ENCODE results near the gene DCP1B.

DNA sequence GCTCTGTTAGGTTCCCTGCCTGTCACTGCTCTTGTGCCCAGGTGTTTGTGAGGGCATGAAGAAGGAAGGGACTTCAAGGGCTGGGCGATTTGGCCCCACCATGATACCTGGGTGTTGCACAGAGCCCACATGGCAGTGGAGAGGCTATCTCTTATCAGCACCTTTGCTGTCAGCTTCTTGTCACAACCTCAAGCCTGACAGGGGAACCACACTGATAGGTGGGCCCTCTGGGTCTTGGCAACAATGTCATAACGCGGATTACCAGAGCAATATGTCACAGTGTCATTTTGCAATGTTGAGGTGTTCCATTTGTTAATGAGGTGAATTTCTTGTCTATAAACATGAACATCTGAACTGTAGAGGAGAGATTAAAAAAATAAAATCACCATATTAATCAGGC lies 25.6 kb upstream of the DCP1B start:
- no peak for TF ChIP-seq EZH2 (IDR thresholded peaks at IDR 0.05; ENCODE audit: borderline replicate concordance)
- TF ChIP-seq, protein P1, sequence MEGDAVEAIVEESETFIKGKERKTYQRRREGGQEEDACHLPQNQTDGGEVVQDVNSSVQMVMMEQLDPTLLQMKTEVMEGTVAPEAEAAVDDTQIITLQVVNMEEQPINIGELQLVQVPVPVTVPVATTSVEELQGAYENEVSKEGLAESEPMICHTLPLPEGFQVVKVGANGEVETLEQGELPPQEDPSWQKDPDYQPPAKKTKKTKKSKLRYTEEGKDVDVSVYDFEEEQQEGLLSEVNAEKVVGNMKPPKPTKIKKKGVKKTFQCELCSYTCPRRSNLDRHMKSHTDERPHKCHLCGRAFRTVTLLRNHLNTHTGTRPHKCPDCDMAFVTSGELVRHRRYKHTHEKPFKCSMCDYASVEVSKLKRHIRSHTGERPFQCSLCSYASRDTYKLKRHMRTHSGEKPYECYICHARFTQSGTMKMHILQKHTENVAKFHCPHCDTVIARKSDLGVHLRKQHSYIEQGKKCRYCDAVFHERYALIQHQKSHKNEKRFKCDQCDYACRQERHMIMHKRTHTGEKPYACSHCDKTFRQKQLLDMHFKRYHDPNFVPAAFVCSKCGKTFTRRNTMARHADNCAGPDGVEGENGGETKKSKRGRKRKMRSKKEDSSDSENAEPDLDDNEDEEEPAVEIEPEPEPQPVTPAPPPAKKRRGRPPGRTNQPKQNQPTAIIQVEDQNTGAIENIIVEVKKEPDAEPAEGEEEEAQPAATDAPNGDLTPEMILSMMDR (IDR thresholded peaks at IDR 0.05; ENCODE audit: poor library complexity): no peak
- no peak for TF ChIP-seq EZH2phosphoT487 (IDR thresholded peaks at IDR 0.05; ENCODE audit: low read depth, severe bottlenecking, unreplicated experiment)

All from hepatocyte (in vitro differentiated cells).